ENCODE results near the gene NTS.
A peak's percentile ranks its signal among the peaks of the same experiment; 100 is the strongest.

The NTS gene

DNA sequence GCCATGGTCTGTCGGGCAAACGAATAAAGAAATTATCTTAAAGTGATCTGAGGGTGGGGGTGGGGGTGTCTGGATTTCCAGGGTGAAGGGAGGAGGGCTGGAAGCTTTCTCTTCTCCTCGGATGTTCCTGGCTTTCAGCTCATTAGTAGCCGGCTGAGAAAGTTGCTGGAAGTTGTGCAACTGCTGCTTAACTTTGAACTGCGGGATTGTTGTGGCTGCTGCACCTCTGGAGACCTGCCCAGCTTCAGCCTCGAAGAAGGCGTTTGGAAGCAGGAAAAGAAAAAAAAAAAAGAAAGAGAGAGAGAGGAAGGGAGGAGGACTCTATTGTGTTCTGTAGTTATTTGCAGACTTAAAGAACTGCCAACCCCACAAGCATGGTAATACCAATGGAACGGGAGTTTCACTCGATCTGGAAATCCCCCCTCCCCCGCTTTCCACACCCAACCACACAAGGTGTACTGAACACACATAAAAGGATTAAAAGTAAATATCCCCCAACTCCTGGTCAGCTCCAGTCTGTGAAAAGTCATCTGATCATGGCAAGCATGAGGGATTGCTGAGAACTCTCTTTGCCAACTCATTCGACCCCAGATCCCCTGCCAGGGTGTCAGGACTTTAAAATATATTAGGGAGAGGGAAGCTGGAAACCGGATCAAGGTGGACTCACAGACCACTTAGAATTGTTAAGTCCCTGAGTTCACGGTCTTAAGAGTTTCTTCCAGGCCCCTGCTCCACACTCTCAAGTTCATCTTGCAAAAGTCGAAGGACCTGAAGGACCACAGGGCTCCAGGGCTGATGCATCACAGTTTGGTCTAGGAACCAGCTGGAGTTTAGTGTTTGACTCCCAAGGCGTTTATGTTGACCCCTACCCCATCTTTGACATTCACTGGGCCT, 37.7 kb upstream of the NTS start, which contains the start of gene RASSF9:
RASSF9 (minus strand) TSS at position 213 of the 894 bp plus-strand sequence; CDS start at position 5, 208 bp downstream.
- no peaks in the 10 kb centered on the region for H3K9me3 ChIP-seq (replicated peaks in 1 of 2; ENCODE audit: control insufficient read depth in 2 of 2, insufficient read depth in 1 of 2, low read depth in 1 of 2, low read length in 2 of 2)
- H2AK5ac ChIP-seq (ENCODE audit: low read depth, low read length) = no peak within 1 kb of the TSS
- H3K4me1 ChIP-seq (ENCODE audit: control insufficient read depth in 2 of 2, insufficient read depth in 1 of 2, low read depth in 1 of 2, low read length in 2 of 2) = peaks cover 0 to 5% of the 10 kb centered on the region in 2 donors
- no peak within 1 kb of the TSS for H3K9ac ChIP-seq (ENCODE audit: low read depth, low read length, poor library complexity)
- H3K27me3 ChIP-seq (ENCODE audit: control insufficient read depth in 3 of 3, insufficient read depth in 3 of 3, low read depth in 1 of 3, low read length in 3 of 3) = no peaks in the 10 kb centered on the region
- no peak within 1 kb of the TSS for H3K4me3 ChIP-seq (ENCODE audit: low read length in 2 of 2)
- H3K36me3 ChIP-seq (replicated peaks in 1 of 2; ENCODE audit: control insufficient read depth in 2 of 2, insufficient read depth in 2 of 2, low read length in 2 of 2) = no peaks in the 10 kb centered on the region
- H3K23ac ChIP-seq (ENCODE audit: low read depth, low read length, poor library complexity) = no peak within 1 kb of the TSS
- H4K8ac ChIP-seq (ENCODE audit: low read depth, low read length) = no peak within 1 kb of the TSS
- no peak within 1 kb of the TSS for H3K27ac ChIP-seq (replicated peaks; ENCODE audit: low read length)
- H3K79me1 ChIP-seq (ENCODE audit: low read depth, low read length) = no peaks in the 10 kb centered on the region
- H2BK5ac ChIP-seq (ENCODE audit: low read length) = no peak within 1 kb of the TSS
- no peak within 1 kb of the TSS for H3K4ac ChIP-seq (ENCODE audit: low read length)
- no peak within 1 kb of the TSS for H3K4me2 ChIP-seq (ENCODE audit: insufficient read depth, low read length, poor library complexity, severe bottlenecking)
- no peak within 1 kb of the TSS for H3K14ac ChIP-seq (ENCODE audit: low read length)
- no peak within 1 kb of the TSS for H2BK120ac ChIP-seq (ENCODE audit: low read depth, low read length)
- H2BK15ac ChIP-seq (ENCODE audit: low read length) = no peak within 1 kb of the TSS
- no peak within 1 kb of the TSS for H3K18ac ChIP-seq (ENCODE audit: low read length)
- no CpG with 5 or more reads among the region's 15 CpGs for WGBS, 2 donors (ENCODE audit: extremely low coverage in 2 of 2, insufficient read length in 2 of 2, insufficient replicate concordance in 1 of 2)
- peak within 1 kb of the TSS; percentile 76 for H2AFZ ChIP-seq (ENCODE audit: low read length)
- DNase-seq (ENCODE audit: low spot score) = no peak
- H4K91ac ChIP-seq (ENCODE audit: low read depth, low read length, poor library complexity) = no peak within 1 kb of the TSS
- H2BK12ac ChIP-seq (ENCODE audit: low read length) = no peak within 1 kb of the TSS

DNA sequence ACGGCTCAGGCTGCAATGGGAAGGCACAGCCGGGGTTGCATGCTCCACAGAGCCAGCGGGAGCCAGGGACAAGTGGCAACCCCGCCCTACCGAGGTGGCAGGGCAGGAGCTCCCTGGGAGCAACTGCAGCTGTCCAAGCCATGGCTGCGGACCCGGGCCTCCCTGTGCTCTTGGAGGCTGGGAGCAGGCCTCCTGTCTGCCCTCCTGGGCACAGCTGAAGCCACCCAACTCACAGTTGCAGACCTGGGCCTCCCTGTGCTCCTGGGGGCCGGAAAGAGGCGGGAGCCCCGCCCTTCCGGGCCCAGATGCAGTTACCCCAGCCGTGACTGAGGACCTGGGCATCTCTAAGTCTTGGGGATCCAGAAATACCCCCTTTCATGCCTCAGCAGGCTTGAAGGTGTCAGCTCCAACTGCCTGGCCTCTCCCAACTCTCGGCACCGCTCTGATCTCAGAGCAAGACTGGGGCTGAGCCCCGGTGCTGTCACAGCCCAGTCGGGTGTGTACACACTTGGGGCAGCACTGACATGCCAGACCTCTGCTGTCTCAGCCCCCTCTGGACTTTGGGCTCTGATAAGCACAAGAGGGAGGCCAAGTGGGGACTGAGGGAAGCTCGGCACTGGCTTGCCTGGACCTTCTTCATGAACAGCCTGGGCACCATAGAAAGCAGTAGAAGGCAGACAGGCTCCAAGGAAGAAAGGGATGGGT, 30.3 kb upstream of the NTS start:
- Histone ChIP-seq H2BK12ac (ENCODE audit: low read length) (no peak overlapping the region), H3K36me3 (replicated peaks in 1 of 2; ENCODE audit: control insufficient read depth in 2 of 2, insufficient read depth in 2 of 2, low read length in 2 of 2) (no peaks in the 10 kb centered on the region), H3K4ac (ENCODE audit: low read length) (no peak overlapping the region), H3K14ac (ENCODE audit: low read length) (no peak overlapping the region), H2BK15ac (ENCODE audit: low read length) (no peak overlapping the region), H2AK5ac (ENCODE audit: low read depth, low read length) (no peak overlapping the region), H4K8ac (ENCODE audit: low read depth, low read length) (no peak overlapping the region), H4K91ac (ENCODE audit: low read depth, low read length, poor library complexity) (no peak overlapping the region), H3K4me1 (ENCODE audit: control insufficient read depth in 2 of 2, insufficient read depth in 1 of 2, low read depth in 1 of 2, low read length in 2 of 2) (peaks cover 0 to 1% of the 10 kb centered on the region in 2 donors), H2BK5ac (ENCODE audit: low read length) (no peak overlapping the region), H3K4me3 (ENCODE audit: low read length in 2 of 2) (no peak overlapping the region), H2AFZ (ENCODE audit: low read length) (no peak overlapping the region), H3K23ac (ENCODE audit: low read depth, low read length, poor library complexity) (no peak overlapping the region), H2BK120ac (ENCODE audit: low read depth, low read length) (no peak overlapping the region), H3K18ac (ENCODE audit: low read length) (peak overlapping the region; percentile 16), H3K27me3 (ENCODE audit: control insufficient read depth in 3 of 3, insufficient read depth in 3 of 3, low read depth in 1 of 3, low read length in 3 of 3) (no peaks in the 10 kb centered on the region), H3K9me3 (replicated peaks in 1 of 2; ENCODE audit: control insufficient read depth in 2 of 2, insufficient read depth in 1 of 2, low read depth in 1 of 2, low read length in 2 of 2) (no peaks in the 10 kb centered on the region), H3K4me2 (ENCODE audit: insufficient read depth, low read length, poor library complexity, severe bottlenecking) (no peak overlapping the region), H3K79me1 (ENCODE audit: low read depth, low read length) (peaks cover 3% of the 10 kb centered on the region), H3K9ac (ENCODE audit: low read depth, low read length, poor library complexity) (no peak overlapping the region), H3K27ac (replicated peaks; ENCODE audit: low read length) (no peak overlapping the region)
- no peak for DNase-seq (ENCODE audit: low spot score)
- no CpG with 5 or more reads among the region's 17 CpGs for WGBS, 2 donors (ENCODE audit: extremely low coverage in 2 of 2, insufficient read length in 2 of 2, insufficient replicate concordance in 1 of 2)

DNA sequence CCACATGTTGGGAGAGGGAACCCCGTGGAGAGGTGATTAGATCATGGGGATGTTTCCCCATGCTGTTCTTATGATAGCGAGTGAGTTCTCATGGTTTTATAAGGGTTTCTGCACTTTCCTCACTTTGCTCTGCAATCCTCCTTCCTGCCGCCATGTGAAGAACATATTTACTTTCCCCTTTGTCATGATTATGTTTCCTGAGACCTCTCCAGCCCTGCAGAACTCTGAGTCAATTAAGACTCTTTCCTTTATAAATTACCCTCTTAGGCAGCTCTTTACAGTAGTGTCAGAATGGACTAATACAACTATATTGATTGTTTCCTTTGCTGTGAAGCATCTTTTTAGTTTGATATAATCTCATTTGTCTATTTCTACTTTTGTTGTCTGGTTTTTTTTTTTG, 24.8 kb upstream of the NTS start:
- WGBS, 2 donors (ENCODE audit: extremely low coverage in 2 of 2, insufficient read length in 2 of 2, insufficient replicate concordance in 1 of 2) = no CpG with 5 or more reads among the region's 3 CpGs
- Histone ChIP-seq H3K9ac (ENCODE audit: low read depth, low read length, poor library complexity) (no peak overlapping the region), H2BK5ac (ENCODE audit: low read length) (no peak overlapping the region), H2BK120ac (ENCODE audit: low read depth, low read length) (no peak overlapping the region), H3K79me1 (ENCODE audit: low read depth, low read length) (peaks cover 3% of the 10 kb centered on the region), H3K14ac (ENCODE audit: low read length) (no peak overlapping the region), H3K18ac (ENCODE audit: low read length) (no peak overlapping the region), H3K4ac (ENCODE audit: low read length) (no peak overlapping the region), H3K27me3 (ENCODE audit: control insufficient read depth in 3 of 3, insufficient read depth in 3 of 3, low read depth in 1 of 3, low read length in 3 of 3) (no peaks in the 10 kb centered on the region), H4K8ac (ENCODE audit: low read depth, low read length) (no peak overlapping the region), H3K4me2 (ENCODE audit: insufficient read depth, low read length, poor library complexity, severe bottlenecking) (no peak overlapping the region), H2BK15ac (ENCODE audit: low read length) (no peak overlapping the region), H3K36me3 (replicated peaks in 1 of 2; ENCODE audit: control insufficient read depth in 2 of 2, insufficient read depth in 2 of 2, low read length in 2 of 2) (no peaks in the 10 kb centered on the region), H3K23ac (ENCODE audit: low read depth, low read length, poor library complexity) (no peak overlapping the region), H3K27ac (replicated peaks; ENCODE audit: low read length) (no peak overlapping the region), H3K4me1 (ENCODE audit: control insufficient read depth in 2 of 2, insufficient read depth in 1 of 2, low read depth in 1 of 2, low read length in 2 of 2) (peaks cover 0 to 1% of the 10 kb centered on the region in 2 donors), H3K9me3 (replicated peaks in 1 of 2; ENCODE audit: control insufficient read depth in 2 of 2, insufficient read depth in 1 of 2, low read depth in 1 of 2, low read length in 2 of 2) (no peaks in the 10 kb centered on the region), H2BK12ac (ENCODE audit: low read length) (no peak overlapping the region), H2AK5ac (ENCODE audit: low read depth, low read length) (no peak overlapping the region), H2AFZ (ENCODE audit: low read length) (no peak overlapping the region), H3K4me3 (ENCODE audit: low read length in 2 of 2) (no peak overlapping the region), H4K91ac (ENCODE audit: low read depth, low read length, poor library complexity) (no peak overlapping the region)
- no peak for DNase-seq (ENCODE audit: low spot score)

- Histone ChIP-seq H2BK15ac (ENCODE audit: low read length) (no peak overlapping the region), H3K4me2 (ENCODE audit: insufficient read depth, low read length, poor library complexity, severe bottlenecking) (no peak overlapping the region), H2BK120ac (ENCODE audit: low read depth, low read length) (no peak overlapping the region), H3K23ac (ENCODE audit: low read depth, low read length, poor library complexity) (no peak overlapping the region), H3K4me1 (ENCODE audit: control insufficient read depth in 2 of 2, insufficient read depth in 1 of 2, low read depth in 1 of 2, low read length in 2 of 2) (no peaks in the 10 kb centered on the region), H4K8ac (ENCODE audit: low read depth, low read length) (no peak overlapping the region), H2BK12ac (ENCODE audit: low read length) (no peak overlapping the region), H3K18ac (ENCODE audit: low read length) (no peak overlapping the region), H3K14ac (ENCODE audit: low read length) (no peak overlapping the region), H2BK5ac (ENCODE audit: low read length) (no peak overlapping the region), H3K4me3 (ENCODE audit: low read length in 2 of 2) (no peak overlapping the region), H3K79me1 (ENCODE audit: low read depth, low read length) (no peaks in the 10 kb centered on the region), H3K9me3 (replicated peaks in 1 of 2; ENCODE audit: control insufficient read depth in 2 of 2, insufficient read depth in 1 of 2, low read depth in 1 of 2, low read length in 2 of 2) (no peaks in the 10 kb centered on the region), H2AFZ (ENCODE audit: low read length) (no peak overlapping the region), H3K9ac (ENCODE audit: low read depth, low read length, poor library complexity) (no peak overlapping the region), H3K36me3 (replicated peaks in 1 of 2; ENCODE audit: control insufficient read depth in 2 of 2, insufficient read depth in 2 of 2, low read length in 2 of 2) (no peaks in the 10 kb centered on the region), H3K4ac (ENCODE audit: low read length) (no peak overlapping the region), H2AK5ac (ENCODE audit: low read depth, low read length) (no peak overlapping the region), H4K91ac (ENCODE audit: low read depth, low read length, poor library complexity) (no peak overlapping the region), H3K27ac (replicated peaks; ENCODE audit: low read length) (no peak overlapping the region), H3K27me3 (ENCODE audit: control insufficient read depth in 3 of 3, insufficient read depth in 3 of 3, low read depth in 1 of 3, low read length in 3 of 3) (no peaks in the 10 kb centered on the region)
- no CpG with 5 or more reads among the region's 6 CpGs for WGBS, 2 donors (ENCODE audit: extremely low coverage in 2 of 2, insufficient read length in 2 of 2, insufficient replicate concordance in 1 of 2)
- DNase-seq (ENCODE audit: low spot score) = no peak
Measured at GRCh38 chr12:85855305-85855704, 18.8 kb upstream of the NTS start.
